Fibroblast of lung (primary cell): ENCODE results near the gene BARHL2.

Source experiments
- EZH2 ChIP-seq: IDR thresholded peaks from 2 replicates; pipeline ENCODE4 v1.5.1; 2012; ENCODE audit warnings: low read length, control low read depth, mild to moderate bottlenecking; ENCODE audit errors: missing control alignments
- TF ChIP-seq, protein P1 (sequence below), 2 donors: IDR thresholded peaks in 1 of 2; conservative IDR thresholded peaks in 1 of 2; 1 replicate in 1 of 2; 2 replicates in 1 of 2; pipeline ENCODE4 v1.5.1; 2011 to 2012; ENCODE audit warnings: low read length in 2 of 2, control low read depth in 1 of 2, inconsistent platforms in 1 of 2, low read depth in 1 of 2, mild to moderate bottlenecking in 1 of 2

DNA sequence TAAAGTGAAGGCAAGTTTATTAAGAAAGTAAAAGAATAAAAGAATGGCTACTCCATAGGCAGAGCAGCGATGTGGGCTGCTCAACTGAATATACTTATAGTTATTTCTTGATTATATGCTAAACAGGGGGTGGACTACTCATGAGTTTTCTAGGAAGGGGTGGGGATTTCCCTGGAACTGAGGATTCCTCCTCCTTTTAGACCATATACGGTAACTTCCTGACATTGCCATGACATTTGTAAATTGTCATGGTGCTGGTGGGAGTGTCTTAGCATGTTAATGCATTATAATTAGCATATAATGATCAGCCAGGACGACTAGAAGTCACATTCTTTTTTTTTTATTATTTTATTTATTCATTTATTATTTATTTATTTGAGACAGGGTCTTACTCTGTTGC is 46.4 kb upstream of the BARHL2 start:
- TF ChIP-seq, protein P1, sequence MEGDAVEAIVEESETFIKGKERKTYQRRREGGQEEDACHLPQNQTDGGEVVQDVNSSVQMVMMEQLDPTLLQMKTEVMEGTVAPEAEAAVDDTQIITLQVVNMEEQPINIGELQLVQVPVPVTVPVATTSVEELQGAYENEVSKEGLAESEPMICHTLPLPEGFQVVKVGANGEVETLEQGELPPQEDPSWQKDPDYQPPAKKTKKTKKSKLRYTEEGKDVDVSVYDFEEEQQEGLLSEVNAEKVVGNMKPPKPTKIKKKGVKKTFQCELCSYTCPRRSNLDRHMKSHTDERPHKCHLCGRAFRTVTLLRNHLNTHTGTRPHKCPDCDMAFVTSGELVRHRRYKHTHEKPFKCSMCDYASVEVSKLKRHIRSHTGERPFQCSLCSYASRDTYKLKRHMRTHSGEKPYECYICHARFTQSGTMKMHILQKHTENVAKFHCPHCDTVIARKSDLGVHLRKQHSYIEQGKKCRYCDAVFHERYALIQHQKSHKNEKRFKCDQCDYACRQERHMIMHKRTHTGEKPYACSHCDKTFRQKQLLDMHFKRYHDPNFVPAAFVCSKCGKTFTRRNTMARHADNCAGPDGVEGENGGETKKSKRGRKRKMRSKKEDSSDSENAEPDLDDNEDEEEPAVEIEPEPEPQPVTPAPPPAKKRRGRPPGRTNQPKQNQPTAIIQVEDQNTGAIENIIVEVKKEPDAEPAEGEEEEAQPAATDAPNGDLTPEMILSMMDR (conservative IDR thresholded peaks at IDR 0.05 in 1 of 2, IDR thresholded peaks at IDR 0.05 in 1 of 2; ENCODE audit: low read depth in 1 of 2, low read length in 2 of 2), result no peak
- no peak for TF ChIP-seq EZH2
